GM08714 (cell line): Measurements from ENCODE around the gene MTHFD1.
"Not testable (repeated sequence)": the region's sequence is repeated elsewhere in the genome, so short reads cannot be mapped to it uniquely, and the experiment has no call there.

ENCODE experiments used
- H3K4me3 ChIP-seq: fragments of 200-500 bp; sonication (Bioruptor generic); 2 replicates; pipeline ENCODE4 v1.5.1; 2014; ENCODE audit warnings: mild to moderate bottlenecking, low read length, inconsistent platforms
- ZNF274 ChIP-seq: IDR thresholded peaks from 2 replicates; pipeline ENCODE4 v1.6.1; 2012; ENCODE audit warnings: mild to moderate bottlenecking, low read depth, low read length

MTHFD1 gene

GRCh38 chr14:64387782-64388532 is at the start of gene MTHFD1:
Gene MTHFD1 (plus strand): TSS chr14:64388353. CDS start chr14:64388428, 75 bp downstream.
- H3K4me3 ChIP-seq: peak within 1 kb of the TSS; percentile 81
- TF ChIP-seq ZNF274: no peak

GRCh38 chr14:64338616-64339316 is 49.4 kb upstream of the MTHFD1 start:
- peak overlapping the region; percentile 74; the same call in 1 of the 2 replicates for H3K4me3 ChIP-seq
- TF ChIP-seq ZNF274: no peak

- H3K4me3 ChIP-seq: no peak overlapping the region
Observed at GRCh38 chr14:64340560-64341196, 47.5 kb upstream of the MTHFD1 start.

GRCh38 chr14:64347748-64348147 is 40.4 kb upstream of the MTHFD1 start:
- H3K4me3 ChIP-seq: no peak overlapping the region
- no peak for TF ChIP-seq ZNF274

More at GRCh38 chr14:64340560-64341196, 47.5 kb upstream of the MTHFD1 start:
- TF ChIP-seq ZNF274: no peak

- no peak overlapping the region for H3K4me3 ChIP-seq
- TF ChIP-seq ZNF274: no peak
Observed at GRCh38 chr14:64349741-64350490, 38.2 kb upstream of the MTHFD1 start.

GRCh38 chr14:64363265-64363846 is 24.8 kb upstream of the MTHFD1 start:
- no peak overlapping the region for H3K4me3 ChIP-seq
- TF ChIP-seq ZNF274: no peak

- no peak for TF ChIP-seq ZNF274
- no peak overlapping the region for H3K4me3 ChIP-seq
Observed at GRCh38 chr14:64364907-64365306, 23.2 kb upstream of the MTHFD1 start.

GRCh38 chr14:64365358-64365889 is 22.7 kb upstream of the MTHFD1 start:
- H3K4me3 ChIP-seq: not testable (repeated sequence)

GRCh38 chr14:64369201-64369600 is 19.0 kb upstream of the MTHFD1 start:
- TF ChIP-seq ZNF274: no peak
- H3K4me3 ChIP-seq: no peak overlapping the region

- no peak for TF ChIP-seq ZNF274
- H3K4me3 ChIP-seq: peak overlapping the region; percentile 81
Observed at GRCh38 chr14:64387232-64387781, 846 bp upstream of the MTHFD1 start.

GRCh38 chr14:64388533-64389285 is 556 bp downstream of the MTHFD1 start:
- peak overlapping the region; percentile 81 for H3K4me3 ChIP-seq
- TF ChIP-seq ZNF274: no peak

GRCh38 chr14:64391113-64391725 is 3.1 kb downstream of the MTHFD1 start:
- TF ChIP-seq ZNF274: no peak
- H3K4me3 ChIP-seq: no peak overlapping the region
